ENCODE measurements around the gene DOCK1. TPM values are rescaled to one million over a fixed set of nuclear protein-coding genes. Genes with fewer than 3 reads are reported as not detected.
"Not testable (repeated sequence)": the region's sequence is repeated elsewhere in the genome, so short reads cannot be mapped to it uniquely, and the experiment has no call there.

The DOCK1 gene
- total RNA-seq, 1 donor from 2014 or later, result 108 TPM

- DNase-seq (ENCODE audit: low read depth), result no peak
Measured at GRCh38 chr10:127275793-127276450, 370.7 kb downstream of the DOCK1 start.

GRCh38 chr10:127276794-127277462 is 371.7 kb downstream of the DOCK1 start:
- DNase-seq (ENCODE audit: low read depth), result no peak

- peak; percentile 94 for DNase-seq (ENCODE audit: low read depth)
Measured at GRCh38 chr10:127278001-127278400, 372.8 kb downstream of the DOCK1 start.

GRCh38 chr10:127279334-127279774 is 374.1 kb downstream of the DOCK1 start:
- no peak for DNase-seq (ENCODE audit: low read depth)

- no peak for DNase-seq (ENCODE audit: low read depth)
Measured at GRCh38 chr10:127280446-127280845, 375.2 kb downstream of the DOCK1 start.

- DNase-seq (ENCODE audit: low read depth), result no peak
Measured at GRCh38 chr10:127283017-127283416, 377.8 kb downstream of the DOCK1 start.

- no peak for DNase-seq (ENCODE audit: low read depth)
Measured at GRCh38 chr10:127283576-127283975, 378.3 kb downstream of the DOCK1 start.

- no peak for DNase-seq (ENCODE audit: low read depth)
Measured at GRCh38 chr10:127290850-127291249, 385.6 kb downstream of the DOCK1 start.

GRCh38 chr10:127291329-127291728 is 386.1 kb downstream of the DOCK1 start:
- no peak for DNase-seq (ENCODE audit: low read depth)

GRCh38 chr10:127292888-127293287 is 387.7 kb downstream of the DOCK1 start:
- no peak for DNase-seq (ENCODE audit: low read depth)

GRCh38 chr10:127293640-127294039 is 388.4 kb downstream of the DOCK1 start:
- DNase-seq (ENCODE audit: low read depth), result no peak

- no peak for DNase-seq (ENCODE audit: low read depth)
Measured at GRCh38 chr10:127296696-127297095, 391.5 kb downstream of the DOCK1 start.

- no peak for DNase-seq (ENCODE audit: low read depth)
Measured at GRCh38 chr10:127298381-127298780, 393.2 kb downstream of the DOCK1 start.

GRCh38 chr10:127299192-127299591 is 394.0 kb downstream of the DOCK1 start:
- DNase-seq (ENCODE audit: low read depth), result not testable (repeated sequence)

GRCh38 chr10:127299956-127300689 is 394.9 kb downstream of the DOCK1 start:
- no peak for DNase-seq (ENCODE audit: low read depth)

- DNase-seq (ENCODE audit: low read depth), result peak; percentile 76
Measured at GRCh38 chr10:127300868-127301321, 395.7 kb downstream of the DOCK1 start.

- no peak for DNase-seq (ENCODE audit: low read depth)
Measured at GRCh38 chr10:127302343-127302742, 397.1 kb downstream of the DOCK1 start.

- no peak for DNase-seq (ENCODE audit: low read depth)
Measured at GRCh38 chr10:127303105-127303504, 397.9 kb downstream of the DOCK1 start.

GRCh38 chr10:127303746-127304145 is 398.5 kb downstream of the DOCK1 start:
- DNase-seq (ENCODE audit: low read depth), result no peak

- DNase-seq (ENCODE audit: low read depth), result no peak
Measured at GRCh38 chr10:127306479-127306878, 401.3 kb downstream of the DOCK1 start.

- DNase-seq (ENCODE audit: low read depth), result no peak
Measured at GRCh38 chr10:127307338-127307737, 402.1 kb downstream of the DOCK1 start.

- DNase-seq (ENCODE audit: low read depth), result no peak
Measured at GRCh38 chr10:127308031-127308430, 402.8 kb downstream of the DOCK1 start.

GRCh38 chr10:127309619-127310018 is 404.4 kb downstream of the DOCK1 start:
- peak; percentile 40 for DNase-seq (ENCODE audit: low read depth)
